Ascending aorta (tissue), 2 donors: ENCODE results near the gene SOST. TPM values are rescaled to one million over a fixed set of nuclear protein-coding genes. Genes with fewer than 3 reads are reported as not detected.

Experiments
- DNase-seq, 2 donors: peaks; one replicate each; pipeline ENCODE4 v3.0.0-alpha.2; 2019; ENCODE audit warnings: low spot score in 2 of 2
- H3K27ac ChIP-seq, 2 donors: fragments of 200-600 bp; sonication (generic); one replicate each; pipeline ENCODE4 v1.5.1; 2016 to 2017; ENCODE audit warnings: mild to moderate bottlenecking in 1 of 2
- H3K27me3 ChIP-seq: fragments of 200-600 bp; sonication (generic); one replicate; pipeline ENCODE4 v1.5.1; 2017
- H3K36me3 ChIP-seq, 2 donors: fragments of 200-600 bp; sonication (generic); one replicate each; pipeline ENCODE4 v1.5.1; 2016
- H3K4me1 ChIP-seq, 2 donors: fragments of 200-600 bp; sonication (generic); one replicate each; pipeline ENCODE4 v1.5.1; 2016 to 2017; ENCODE audit warnings: mild to moderate bottlenecking in 1 of 2
- H3K4me3 ChIP-seq, 2 donors: fragments of 200-600 bp; sonication (generic); one replicate each; pipeline ENCODE4 v1.5.1; 2016 to 2017; ENCODE audit warnings: mild to moderate bottlenecking in 1 of 2
- H3K9me3 ChIP-seq, 2 donors: fragments of 200-600 bp; sonication (generic); one replicate each; pipeline ENCODE4 v1.5.1; 2016
- intact Hi-C: fragments of 100-400 bp; cut with DNase I; formaldehyde crosslinking; loops from one replicate; pipeline ENCODE4 v1.15.1; 2023
- total RNA-seq: library from RNA; depleted of rRNA; stranded (reverse); fragments of >200 nt; gene quantifications from one replicate; pipeline ENCODE4 v1.1.0, GENCODE V29; 2016
- TF ChIP-seq, protein P1 (sequence below), 3 experiments: fragments of 200-600 bp in 2 of 3; fragments of 450-650 bp in 1 of 3; sonication (generic) in 2 of 3; IDR thresholded peaks; one replicate each; pipeline ENCODE4 v1.5.1; 2016 to 2019; ENCODE audit warnings: antibody characterized with exemption in 3 of 3, mild to moderate bottlenecking in 1 of 3, moderate library complexity in 1 of 3

SOST gene
- total RNA-seq, 1 donor from 2014 or later: 15.1 TPM

DNA sequence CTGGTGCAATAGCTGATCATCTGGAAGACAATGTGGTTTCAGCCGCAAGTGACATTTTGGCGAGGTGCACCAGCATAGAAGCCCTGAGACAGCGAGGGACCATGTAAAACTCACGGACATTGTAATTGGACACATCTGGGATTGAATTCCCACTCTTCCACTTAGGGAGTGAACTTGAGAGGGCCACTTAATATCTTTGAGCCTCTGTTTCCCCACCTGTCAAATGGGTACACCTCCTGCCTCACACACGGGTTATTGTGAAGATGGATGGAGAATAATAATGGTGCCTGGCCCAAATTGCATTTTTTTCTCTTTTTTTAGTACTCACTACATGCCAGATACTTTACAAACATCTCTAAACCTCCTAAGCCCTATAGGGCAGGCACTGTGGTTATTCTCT is 51.4 kb downstream of the SOST start:
- no peak overlapping the region for H3K27ac ChIP-seq
- TF ChIP-seq, protein P1, sequence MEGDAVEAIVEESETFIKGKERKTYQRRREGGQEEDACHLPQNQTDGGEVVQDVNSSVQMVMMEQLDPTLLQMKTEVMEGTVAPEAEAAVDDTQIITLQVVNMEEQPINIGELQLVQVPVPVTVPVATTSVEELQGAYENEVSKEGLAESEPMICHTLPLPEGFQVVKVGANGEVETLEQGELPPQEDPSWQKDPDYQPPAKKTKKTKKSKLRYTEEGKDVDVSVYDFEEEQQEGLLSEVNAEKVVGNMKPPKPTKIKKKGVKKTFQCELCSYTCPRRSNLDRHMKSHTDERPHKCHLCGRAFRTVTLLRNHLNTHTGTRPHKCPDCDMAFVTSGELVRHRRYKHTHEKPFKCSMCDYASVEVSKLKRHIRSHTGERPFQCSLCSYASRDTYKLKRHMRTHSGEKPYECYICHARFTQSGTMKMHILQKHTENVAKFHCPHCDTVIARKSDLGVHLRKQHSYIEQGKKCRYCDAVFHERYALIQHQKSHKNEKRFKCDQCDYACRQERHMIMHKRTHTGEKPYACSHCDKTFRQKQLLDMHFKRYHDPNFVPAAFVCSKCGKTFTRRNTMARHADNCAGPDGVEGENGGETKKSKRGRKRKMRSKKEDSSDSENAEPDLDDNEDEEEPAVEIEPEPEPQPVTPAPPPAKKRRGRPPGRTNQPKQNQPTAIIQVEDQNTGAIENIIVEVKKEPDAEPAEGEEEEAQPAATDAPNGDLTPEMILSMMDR (IDR thresholded peaks at IDR 0.05): no peak
- H3K9me3 ChIP-seq: no peaks in the 10 kb centered on the region
- no peak for DNase-seq
- no peak overlapping the region for H3K4me3 ChIP-seq
- H3K36me3 ChIP-seq: no peaks in the 10 kb centered on the region
- intact Hi-C loops: no loop called here
- H3K4me1 ChIP-seq: no peaks in the 10 kb centered on the region
- no peaks in the 10 kb centered on the region for H3K27me3 ChIP-seq

DNA sequence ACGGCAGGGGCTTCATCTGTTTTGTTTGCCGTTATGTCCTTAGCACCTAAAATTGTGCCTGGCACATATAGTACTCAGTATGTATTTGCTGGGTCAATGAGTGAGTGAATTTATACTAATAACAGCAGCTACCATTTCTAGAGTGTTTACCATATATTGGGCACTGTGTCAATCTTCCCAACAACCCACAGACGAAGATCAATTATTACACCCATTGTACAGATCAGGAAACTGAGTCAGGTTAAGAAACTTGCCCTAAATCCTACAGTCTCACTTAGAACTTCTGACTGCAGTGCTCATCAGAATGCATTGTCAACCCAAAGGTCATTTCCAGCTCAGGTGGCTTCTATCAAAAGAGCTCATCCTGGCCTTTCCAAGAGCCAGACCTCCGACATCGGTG is 52.4 kb downstream of the SOST start:
- TF ChIP-seq, protein P1 (IDR thresholded peaks at IDR 0.05): no peak
- no peaks in the 10 kb centered on the region for H3K4me1 ChIP-seq

More for the DNA sequence above, 52.4 kb downstream of the SOST start:
- no peak for DNase-seq
- H3K9me3 ChIP-seq: no peaks in the 10 kb centered on the region
- no peaks in the 10 kb centered on the region for H3K27me3 ChIP-seq
- no peak overlapping the region for H3K27ac ChIP-seq
- no peak overlapping the region for H3K4me3 ChIP-seq
- intact Hi-C loops: no loop called here
- H3K36me3 ChIP-seq: no peaks in the 10 kb centered on the region

Other genes with a start within 250 kb of the SOST start
- not detected for gene ETV4, start 212.5 kb downstream of the SOST start, total RNA-seq
- 17.8 TPM for gene MEOX1, start 96.9 kb downstream of the SOST start, total RNA-seq
- gene DUSP3, start 20.2 kb upstream of the SOST start, total RNA-seq: 70.5 TPM
- not detected for gene CFAP97D1, start 21.6 kb upstream of the SOST start, total RNA-seq
- gene MPP3, start 74.4 kb upstream of the SOST start, total RNA-seq: 37.0 TPM
- gene CD300LG, start 88.4 kb upstream of the SOST start, total RNA-seq: 45.9 TPM
- 16.7 TPM for gene MPP2, start 148.7 kb upstream of the SOST start, total RNA-seq
- gene PPY, start 183.7 kb upstream of the SOST start, total RNA-seq: not detected
- not detected for gene PYY, start 195.1 kb upstream of the SOST start, total RNA-seq
- 48.2 TPM for gene NAGS, start 245.8 kb upstream of the SOST start, total RNA-seq